HG02973 (cell line): Measurements from ENCODE around the gene CCDC185.
"Not testable (repeated sequence)": the region's sequence is repeated elsewhere in the genome, so short reads cannot be mapped to it uniquely, and the experiment has no call there.

Experiments used
- ATAC-seq: cut with Tn5 transposase; IDR thresholded peaks from one replicate; pipeline ENCODE4 v1.9.1; 2021; ENCODE audit warnings: moderate library complexity; ENCODE audit not compliant: unreplicated experiment

The CCDC185 gene

GRCh38 chr1:223394242-223394641 lies 1.0 kb downstream of the CCDC185 start:
- no peak for ATAC-seq

GRCh38 chr1:223394706-223395105 lies 1.5 kb downstream of the CCDC185 start:
- ATAC-seq, result no peak

GRCh38 chr1:223399393-223399792 lies 6.2 kb downstream of the CCDC185 start:
- ATAC-seq, result not testable (repeated sequence)

GRCh38 chr1:223401873-223402789 lies 8.9 kb downstream of the CCDC185 start:
- no peak for ATAC-seq

GRCh38 chr1:223402790-223403142 lies 9.6 kb downstream of the CCDC185 start:
- no peak for ATAC-seq

GRCh38 chr1:223403184-223403815 lies 10.1 kb downstream of the CCDC185 start:
- no peak for ATAC-seq

- ATAC-seq, result no peak
These were observed 12.3 kb downstream of the CCDC185 start for GRCh38 chr1:223405507-223405906.

GRCh38 chr1:223410036-223410435 lies 16.8 kb downstream of the CCDC185 start:
- no peak for ATAC-seq

- ATAC-seq, result no peak
These were observed 18.1 kb downstream of the CCDC185 start for GRCh38 chr1:223411309-223411708.

GRCh38 chr1:223411710-223412109 lies 18.5 kb downstream of the CCDC185 start:
- no peak for ATAC-seq

GRCh38 chr1:223413216-223413615 lies 20.0 kb downstream of the CCDC185 start:
- no peak for ATAC-seq

- no peak for ATAC-seq
These were observed 24.2 kb downstream of the CCDC185 start for GRCh38 chr1:223417444-223417843.

- no peak for ATAC-seq
These were observed 24.9 kb downstream of the CCDC185 start for GRCh38 chr1:223417903-223418663.

- ATAC-seq, result no peak
These were observed 25.9 kb downstream of the CCDC185 start for GRCh38 chr1:223419115-223419514.

- no peak for ATAC-seq
These were observed 26.3 kb downstream of the CCDC185 start for GRCh38 chr1:223419561-223419960.

- no peak for ATAC-seq
These were observed 27.8 kb downstream of the CCDC185 start for GRCh38 chr1:223421025-223421424.

- ATAC-seq, result no peak
These were observed 28.5 kb downstream of the CCDC185 start for GRCh38 chr1:223421676-223422075.

GRCh38 chr1:223422911-223423310 lies 29.7 kb downstream of the CCDC185 start:
- ATAC-seq, result no peak

GRCh38 chr1:223423641-223424233 lies 30.5 kb downstream of the CCDC185 start:
- ATAC-seq, result no peak

- ATAC-seq, result no peak
These were observed 32.3 kb downstream of the CCDC185 start for GRCh38 chr1:223425550-223425949.

GRCh38 chr1:223426936-223427335 lies 33.7 kb downstream of the CCDC185 start:
- no peak for ATAC-seq
